ENCODE data around the gene ARHGAP45. TPM values are rescaled to one million over a fixed set of nuclear protein-coding genes. Genes with fewer than 3 reads are reported as not detected.

Gene ARHGAP45
- total RNA-seq, 1 donor from 2014 or later: 3.0 TPM

DNA sequence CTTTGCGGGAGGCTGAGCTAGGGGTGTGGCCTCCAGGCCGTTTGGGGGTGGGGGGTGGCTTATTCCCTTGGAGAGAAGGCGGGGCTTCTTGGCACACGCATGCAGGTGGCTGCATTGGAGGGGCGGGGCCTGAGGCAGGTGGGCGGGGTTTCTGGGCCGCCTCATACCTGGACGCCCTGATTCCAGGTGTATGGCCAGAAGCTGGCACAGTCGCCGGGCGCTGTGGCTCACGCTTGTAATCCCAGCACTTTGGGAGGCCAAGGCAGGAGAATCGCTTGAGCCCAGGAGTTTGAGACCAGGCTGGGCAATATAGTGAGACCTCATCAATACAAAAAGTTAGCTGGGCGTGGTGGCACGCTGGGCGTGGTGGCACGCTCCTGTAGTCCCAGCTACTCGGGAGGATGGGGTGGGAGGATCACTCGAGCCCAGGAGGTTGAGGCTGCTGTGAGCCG is 19.2 kb upstream of the ARHGAP45 start:
- Histone ChIP-seq H3K27ac (ENCODE audit: low read depth, low read length) (no peak overlapping the region), H3K9me3 (ENCODE audit: insufficient read depth, low read depth, low read length) (no peaks in the 10 kb centered on the region), H3K27me3 (ENCODE audit: insufficient read depth, low read length) (no peaks in the 10 kb centered on the region), H3K4me2 (ENCODE audit: low read length) (no peak overlapping the region), H3K4me1 (ENCODE audit: insufficient read depth, low read length) (no peaks in the 10 kb centered on the region), H3K79me2 (ENCODE audit: insufficient read depth, low read length) (no peaks in the 10 kb centered on the region), H4K20me1 (ENCODE audit: insufficient read depth, low read length) (no peaks in the 10 kb centered on the region), H3K4me3 (ENCODE audit: insufficient read depth, low read depth, low read length) (no peak overlapping the region), H2AFZ (ENCODE audit: low read depth, low read length) (no peak overlapping the region), H3K9ac (ENCODE audit: low read length) (no peak overlapping the region), H3K36me3 (ENCODE audit: insufficient read depth, low read length) (no peaks in the 10 kb centered on the region)
- TF ChIP-seq CTCF (IDR thresholded peaks at IDR 0.05; ENCODE audit: insufficient read depth, low read depth, low read length) (no peak), EZH2 (IDR thresholded peaks at IDR 0.05; ENCODE audit: insufficient read depth, low read length) (no peak)
- FAIRE-seq (no peak), DNase-seq (ENCODE audit: low read depth) (no peak)
- H3K27ac Mint-ChIP-seq (ENCODE audit: unreplicated experiment): no peak overlapping the region
- no peaks in the 10 kb centered on the region for H3K27me3 Mint-ChIP-seq (ENCODE audit: low read depth, unreplicated experiment)
- H3K4me3 Mint-ChIP-seq (ENCODE audit: unreplicated experiment): no peak overlapping the region
- no peaks in the 10 kb centered on the region for H3K9me3 Mint-ChIP-seq (ENCODE audit: unreplicated experiment)
- H3K4me1 Mint-ChIP-seq (ENCODE audit: low read depth, unreplicated experiment): no peaks in the 10 kb centered on the region
- H3K36me3 Mint-ChIP-seq (ENCODE audit: low read depth, unreplicated experiment): peaks cover 4% of the 10 kb centered on the region

DNA sequence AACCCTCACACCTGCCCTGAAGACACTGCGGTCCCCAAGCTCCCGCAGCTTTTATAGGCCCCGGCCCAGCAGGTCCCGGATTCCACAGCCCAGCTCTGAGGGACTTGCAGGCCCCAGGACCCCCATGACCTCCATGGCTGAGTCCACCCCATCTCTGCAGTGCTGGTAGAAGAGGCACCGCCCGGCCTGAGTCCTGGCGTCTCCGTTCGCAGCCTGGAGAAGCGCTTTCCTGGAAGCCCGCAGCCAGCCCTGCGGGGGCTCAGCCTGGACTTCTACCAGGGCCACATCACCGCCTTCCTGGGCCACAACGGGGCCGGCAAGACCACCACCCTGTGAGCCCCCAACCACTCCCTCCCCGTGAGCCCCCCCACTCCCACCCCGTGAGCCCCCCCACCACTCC is 17.9 kb upstream of the ARHGAP45 start:
- FAIRE-seq: no peak
- H3K27ac ChIP-seq (ENCODE audit: low read depth, low read length): no peak overlapping the region
- no peaks in the 10 kb centered on the region for H3K27me3 ChIP-seq (ENCODE audit: insufficient read depth, low read length)
- H3K4me2 ChIP-seq (ENCODE audit: low read length): no peak overlapping the region
- H3K27me3 Mint-ChIP-seq (ENCODE audit: low read depth, unreplicated experiment): no peaks in the 10 kb centered on the region
- H3K79me2 ChIP-seq (ENCODE audit: insufficient read depth, low read length): no peaks in the 10 kb centered on the region
- no peak overlapping the region for H3K9ac ChIP-seq (ENCODE audit: low read length)
- no peaks in the 10 kb centered on the region for H3K9me3 Mint-ChIP-seq (ENCODE audit: unreplicated experiment)
- H3K4me3 ChIP-seq (ENCODE audit: insufficient read depth, low read depth, low read length): no peak overlapping the region
- no peaks in the 10 kb centered on the region for H4K20me1 ChIP-seq (ENCODE audit: insufficient read depth, low read length)
- H3K4me1 ChIP-seq (ENCODE audit: insufficient read depth, low read length): no peaks in the 10 kb centered on the region
- H3K4me1 Mint-ChIP-seq (ENCODE audit: low read depth, unreplicated experiment): no peaks in the 10 kb centered on the region
- TF ChIP-seq CTCF (IDR thresholded peaks at IDR 0.05; ENCODE audit: insufficient read depth, low read depth, low read length) (no peak), EZH2 (IDR thresholded peaks at IDR 0.05; ENCODE audit: insufficient read depth, low read length) (no peak)
- H2AFZ ChIP-seq (ENCODE audit: low read depth, low read length): no peak overlapping the region
- peaks cover 7% of the 10 kb centered on the region for H3K36me3 Mint-ChIP-seq (ENCODE audit: low read depth, unreplicated experiment)
- H3K27ac Mint-ChIP-seq (ENCODE audit: unreplicated experiment): no peak overlapping the region
- no peak overlapping the region for H3K4me3 Mint-ChIP-seq (ENCODE audit: unreplicated experiment)
- no peaks in the 10 kb centered on the region for H3K9me3 ChIP-seq (ENCODE audit: insufficient read depth, low read depth, low read length)
- DNase-seq (ENCODE audit: low read depth): no peak
- no peaks in the 10 kb centered on the region for H3K36me3 ChIP-seq (ENCODE audit: insufficient read depth, low read length)

DNA sequence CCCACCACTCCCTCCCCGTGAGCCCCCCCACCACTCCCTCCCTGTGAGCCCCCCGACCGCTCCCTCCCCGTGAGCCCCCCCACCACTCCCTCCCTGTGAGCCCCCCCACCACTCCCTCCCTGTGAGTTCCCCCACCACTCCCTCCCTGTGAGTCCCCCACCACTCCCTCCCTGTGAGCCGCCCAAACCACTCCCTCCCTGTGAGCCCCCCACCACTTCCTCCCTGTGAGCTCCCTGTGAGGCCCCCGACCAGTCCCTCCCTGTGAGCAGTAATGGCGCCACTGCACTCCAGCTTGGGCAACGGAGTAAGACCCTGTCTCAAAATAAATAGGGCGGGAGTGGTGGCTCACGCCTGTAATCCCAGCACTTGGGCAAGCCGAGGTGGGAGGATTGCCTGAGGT is 17.2 kb upstream of the ARHGAP45 start:
- Histone ChIP-seq H3K4me1 (ENCODE audit: insufficient read depth, low read length) (no peaks in the 10 kb centered on the region), H3K36me3 (ENCODE audit: insufficient read depth, low read length) (no peaks in the 10 kb centered on the region), H3K9me3 (ENCODE audit: insufficient read depth, low read depth, low read length) (no peaks in the 10 kb centered on the region), H3K9ac (ENCODE audit: low read length) (no peak overlapping the region), H4K20me1 (ENCODE audit: insufficient read depth, low read length) (no peaks in the 10 kb centered on the region), H3K4me2 (ENCODE audit: low read length) (no peak overlapping the region), H3K4me3 (ENCODE audit: insufficient read depth, low read depth, low read length) (no peak overlapping the region), H3K79me2 (ENCODE audit: insufficient read depth, low read length) (no peaks in the 10 kb centered on the region), H2AFZ (ENCODE audit: low read depth, low read length) (no peak overlapping the region), H3K27me3 (ENCODE audit: insufficient read depth, low read length) (no peaks in the 10 kb centered on the region), H3K27ac (ENCODE audit: low read depth, low read length) (no peak overlapping the region)
- H3K27me3 Mint-ChIP-seq (ENCODE audit: low read depth, unreplicated experiment): no peaks in the 10 kb centered on the region
- DNase-seq (ENCODE audit: low read depth) (no peak), FAIRE-seq (no peak)
- H3K4me1 Mint-ChIP-seq (ENCODE audit: low read depth, unreplicated experiment): no peaks in the 10 kb centered on the region
- H3K36me3 Mint-ChIP-seq (ENCODE audit: low read depth, unreplicated experiment): peaks cover 7% of the 10 kb centered on the region
- H3K9me3 Mint-ChIP-seq (ENCODE audit: unreplicated experiment): no peaks in the 10 kb centered on the region
- TF ChIP-seq EZH2 (IDR thresholded peaks at IDR 0.05; ENCODE audit: insufficient read depth, low read length) (no peak), CTCF (IDR thresholded peaks at IDR 0.05; ENCODE audit: insufficient read depth, low read depth, low read length) (no peak)
- H3K27ac Mint-ChIP-seq (ENCODE audit: unreplicated experiment): no peak overlapping the region
- no peak overlapping the region for H3K4me3 Mint-ChIP-seq (ENCODE audit: unreplicated experiment)

Measured in astrocyte (in vitro differentiated cells and primary cell).